A673 (cell line): ENCODE measurements around the gene HIVEP1.

Experiments
- CTCF ChIP-seq: fragments of 300-800, 200-600 bp; sonication (generic); conservative IDR thresholded peaks from 2 replicates; pipeline ENCODE4 v1.5.1; 2017; ENCODE audit warnings: low read depth, mild to moderate bottlenecking, antibody characterized with exemption, low read length, moderate library complexity, mixed read lengths
- EZH2 ChIP-seq: fragments of 200-600 bp; sonication (generic); IDR thresholded peaks from 2 replicates; pipeline ENCODE4 v1.6.1; 2017; ENCODE audit warnings: borderline replicate concordance, low read depth, mild to moderate bottlenecking, mixed read lengths, antibody characterized with exemption, low read length; ENCODE audit not compliant: poor library complexity, severe bottlenecking

DNA sequence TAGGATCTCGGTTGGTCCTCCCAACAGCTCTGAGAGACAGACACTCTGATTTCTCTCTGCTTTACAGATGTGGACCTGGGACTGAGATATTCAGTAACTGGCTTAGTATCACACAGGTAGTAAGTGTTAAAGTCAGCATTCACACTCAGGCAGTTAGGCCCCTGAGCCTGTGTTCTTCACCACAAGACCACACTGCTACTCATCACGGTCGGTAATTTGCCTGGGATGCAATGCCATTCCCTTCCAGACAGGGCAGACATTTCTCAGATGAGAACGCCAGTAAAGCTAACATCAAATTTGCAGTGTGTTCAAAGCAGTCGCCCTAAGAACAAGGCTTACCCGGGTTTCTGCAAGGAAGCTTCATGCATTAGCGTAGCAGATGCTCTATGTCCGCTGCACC is 39.8 kb upstream of the HIVEP1 start:
- no peak for TF ChIP-seq CTCF
- TF ChIP-seq EZH2, result no peak
